Fibroblast of skin of left quadriceps (primary cell): Measurements from ENCODE around the gene DOCK7.
"Not testable (repeated sequence)": the region's sequence is repeated elsewhere in the genome, so short reads cannot be mapped to it uniquely, and the experiment has no call there.

ENCODE experiments used
- DNase-seq, 2 experiments: peaks; one replicate each; pipeline ENCODE4 v3.0.0-alpha.2; 2013; ENCODE audit warnings: low read depth in 2 of 2

DOCK7 gene

GRCh38 chr1:62687903-62688686, at the start of gene DOCK7:
Gene DOCK7 (minus strand): TSS chr1:62688386. CDS start chr1:62688264, 122 bp downstream.
- peak in 1 of 2 experiments; percentile 52 for DNase-seq

DNA sequence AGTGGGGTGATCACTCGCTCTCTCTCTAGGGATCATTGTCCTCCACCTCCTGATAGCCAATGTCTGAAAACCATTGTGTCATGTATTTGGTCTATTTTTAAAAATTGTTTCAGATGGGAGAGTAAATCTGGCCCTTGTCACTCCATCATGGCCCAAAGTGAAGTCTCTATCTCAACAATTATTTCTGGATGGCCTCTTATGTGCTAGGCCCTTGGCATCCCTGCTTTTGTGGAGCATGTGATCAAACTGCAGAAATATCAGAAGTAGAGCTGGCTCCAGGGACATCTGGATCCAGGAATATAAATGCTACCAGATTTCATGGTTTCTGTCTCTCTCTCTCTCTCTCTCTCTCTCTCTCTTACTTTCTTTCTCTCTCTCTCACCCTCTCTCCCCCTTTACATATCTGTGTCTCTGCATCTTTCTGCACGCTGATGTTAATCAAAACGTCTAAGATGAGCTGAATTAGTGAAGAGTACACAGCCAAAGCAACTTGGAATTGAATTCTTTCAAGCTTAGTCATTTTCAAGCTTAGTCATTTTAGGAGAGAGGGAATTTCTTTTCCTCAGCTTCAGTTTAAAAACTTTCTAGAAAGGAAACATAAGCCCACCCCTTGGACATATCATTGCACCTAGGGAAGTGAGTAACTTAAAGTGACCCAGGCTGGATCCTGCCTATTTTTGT, 47.4 kb upstream of the DOCK7 start:
- peak; percentile 90 for DNase-seq

DNA sequence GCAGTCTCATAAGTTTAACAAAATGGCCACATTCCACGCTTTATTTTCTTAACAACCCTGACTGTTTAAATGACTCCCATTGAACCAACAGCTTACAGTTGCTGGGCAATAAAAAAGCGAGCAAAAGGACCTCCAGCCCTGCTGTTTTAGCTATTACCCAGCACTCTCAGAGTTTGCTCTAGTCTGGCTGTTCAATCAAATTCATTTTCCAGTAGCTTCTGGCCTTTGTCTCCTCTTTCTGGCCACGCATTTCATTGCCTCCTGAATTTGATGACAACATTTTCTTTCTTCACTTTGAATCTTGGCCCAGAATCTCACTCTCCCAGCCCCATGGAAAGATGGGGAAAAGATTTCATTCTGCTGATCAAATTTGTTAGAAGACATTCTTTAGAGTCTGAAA, 44.1 kb upstream of the DOCK7 start:
- no peak for DNase-seq

DNA sequence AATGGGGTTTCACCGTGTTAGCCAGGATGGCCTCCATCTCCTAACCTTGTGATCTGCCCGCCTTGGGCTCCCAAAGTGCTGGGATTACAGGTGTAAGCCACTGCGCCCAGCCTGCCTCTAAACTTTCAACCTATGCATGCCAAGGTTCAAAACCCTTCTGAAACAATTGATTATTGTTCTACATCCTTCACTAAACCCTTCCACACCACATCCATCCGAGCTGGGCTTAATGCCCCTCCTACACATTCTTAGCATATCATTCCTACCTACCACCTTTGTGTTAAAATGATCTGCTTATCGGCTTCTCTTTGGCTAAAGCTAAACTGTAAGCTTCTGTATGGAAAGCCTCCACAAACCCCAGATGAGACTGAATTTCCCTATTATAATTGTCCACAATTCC, 40.8 kb upstream of the DOCK7 start:
- DNase-seq, result no peak

GRCh38 chr1:62727656-62728407, 39.6 kb upstream of the DOCK7 start:
- DNase-seq, result no peak

- DNase-seq, result no peak
These were observed 37.8 kb upstream of the DOCK7 start for GRCh38 chr1:62726011-62726442.

GRCh38 chr1:62725255-62725654, 37.1 kb upstream of the DOCK7 start:
- DNase-seq, result peak in 1 of 2 experiments; percentile 39

DNA sequence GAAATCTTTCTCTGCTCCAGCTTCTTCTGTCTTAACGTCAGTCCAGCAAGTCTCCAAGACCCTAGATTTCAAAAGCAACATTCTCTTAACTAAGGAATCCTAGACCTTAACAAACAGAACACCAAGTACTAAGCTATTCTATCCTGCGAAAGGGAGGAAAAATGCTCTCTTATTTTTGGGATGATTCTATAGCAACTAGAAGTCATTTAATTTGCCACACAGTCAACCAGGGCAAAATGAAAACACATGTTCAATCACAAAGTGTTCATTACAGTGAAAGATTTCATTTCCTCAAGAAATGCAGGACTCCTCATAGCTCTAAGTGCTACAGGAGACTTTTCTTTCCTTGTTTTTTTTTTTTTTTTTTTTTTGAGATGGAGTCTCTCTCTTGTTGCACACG, 36.2 kb upstream of the DOCK7 start:
- peak in 1 of 2 experiments; percentile 28 for DNase-seq

DNA sequence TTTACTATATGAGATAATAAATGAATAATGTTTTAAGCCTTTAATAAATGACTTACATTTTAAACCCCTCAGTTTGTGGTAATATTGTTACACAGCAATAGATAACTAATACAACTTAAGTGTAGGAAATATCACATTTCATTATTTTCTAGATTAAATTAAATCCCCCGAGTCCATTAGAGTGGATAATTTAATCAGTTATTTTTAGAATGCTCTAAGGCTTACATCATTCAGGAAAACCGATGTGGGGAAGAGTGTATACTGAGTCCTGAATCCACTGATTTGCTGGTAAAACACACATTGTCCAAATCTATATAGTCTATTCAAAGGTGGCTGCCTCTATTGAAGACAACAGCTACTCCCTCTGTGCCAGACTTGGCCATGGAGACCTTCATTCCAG, 35.7 kb upstream of the DOCK7 start:
- DNase-seq, result no peak

- no peak for DNase-seq
These were observed 34.6 kb upstream of the DOCK7 start for GRCh38 chr1:62722796-62723195.

DNA sequence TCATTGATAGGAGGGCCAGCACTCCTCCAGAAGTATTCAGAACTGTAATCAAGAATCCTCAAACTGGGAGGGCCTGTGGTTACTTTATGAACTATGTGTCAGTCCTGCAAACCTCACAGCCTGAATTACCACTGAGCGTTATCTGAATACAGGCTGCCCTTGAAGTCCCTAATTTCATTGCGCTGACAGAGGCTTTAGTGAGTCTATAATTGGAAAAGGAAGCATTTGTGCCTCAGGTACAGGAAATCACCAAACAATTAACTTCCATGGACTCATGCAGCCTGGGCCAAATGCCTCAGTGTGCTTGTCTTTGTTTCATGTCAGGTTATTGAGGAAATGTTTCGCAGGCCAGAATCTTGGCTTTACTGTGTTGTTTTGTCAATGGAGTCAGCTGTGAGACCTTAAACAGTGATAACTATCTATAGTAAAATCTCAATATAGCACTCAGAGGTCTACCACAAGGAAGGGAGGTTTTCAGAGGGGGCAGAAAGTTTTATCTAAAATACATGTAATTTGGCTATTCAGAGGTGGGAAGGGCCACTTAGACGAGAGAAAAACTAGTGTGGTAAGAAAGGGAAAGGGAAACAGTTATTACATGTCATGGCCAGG, 32.9 kb upstream of the DOCK7 start:
- DNase-seq, result no peak

DNA sequence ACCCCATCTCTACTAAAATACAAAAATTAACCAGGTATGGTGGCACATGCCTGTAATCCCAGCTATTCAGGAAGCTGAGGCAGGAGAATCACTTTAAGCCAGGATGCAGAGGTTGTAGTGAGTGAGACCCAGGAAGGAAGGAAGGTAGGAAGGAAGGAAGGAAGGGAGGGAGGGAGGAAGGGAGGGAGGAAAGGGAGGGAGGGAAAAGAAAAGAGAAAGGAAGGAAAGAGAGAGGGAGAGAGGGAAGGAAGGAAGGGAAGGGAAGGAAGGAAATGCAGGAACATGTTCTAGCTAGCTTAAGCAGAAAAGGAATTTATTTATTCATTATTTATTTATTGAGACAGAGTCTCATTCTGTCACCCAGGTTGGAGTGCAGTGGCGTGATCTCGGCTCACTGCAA, 30.2 kb upstream of the DOCK7 start:
- not testable (repeated sequence) for DNase-seq

DNA sequence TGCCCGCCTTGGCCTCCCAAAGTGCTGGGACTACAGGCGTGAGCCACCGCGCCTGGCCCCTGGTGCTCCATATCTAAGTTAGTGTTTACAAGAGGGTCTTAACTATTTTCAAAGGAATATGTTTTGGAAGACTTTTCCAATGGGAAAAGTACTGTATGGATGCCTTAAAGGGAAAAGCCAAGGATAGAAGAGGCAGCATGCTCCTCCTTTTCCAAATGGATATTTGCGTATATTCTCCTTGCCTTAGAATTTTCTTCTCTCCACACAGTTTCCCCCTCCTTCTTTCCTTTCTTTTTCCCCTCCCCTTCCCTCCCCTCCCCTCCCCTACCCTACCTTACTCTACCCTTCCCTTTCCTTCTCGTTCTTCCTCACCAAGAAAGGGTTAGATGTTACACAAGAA, 29.3 kb upstream of the DOCK7 start:
- no peak for DNase-seq

- DNase-seq, result no peak
These were observed 28.2 kb upstream of the DOCK7 start for GRCh38 chr1:62716397-62716796.

- DNase-seq, result no peak
These were observed 24.4 kb upstream of the DOCK7 start for GRCh38 chr1:62712336-62713243.

- DNase-seq, result no peak
These were observed 19.5 kb upstream of the DOCK7 start for GRCh38 chr1:62707744-62708120.

- DNase-seq, result no peak
These were observed 19.0 kb upstream of the DOCK7 start for GRCh38 chr1:62706985-62707743.

DNA sequence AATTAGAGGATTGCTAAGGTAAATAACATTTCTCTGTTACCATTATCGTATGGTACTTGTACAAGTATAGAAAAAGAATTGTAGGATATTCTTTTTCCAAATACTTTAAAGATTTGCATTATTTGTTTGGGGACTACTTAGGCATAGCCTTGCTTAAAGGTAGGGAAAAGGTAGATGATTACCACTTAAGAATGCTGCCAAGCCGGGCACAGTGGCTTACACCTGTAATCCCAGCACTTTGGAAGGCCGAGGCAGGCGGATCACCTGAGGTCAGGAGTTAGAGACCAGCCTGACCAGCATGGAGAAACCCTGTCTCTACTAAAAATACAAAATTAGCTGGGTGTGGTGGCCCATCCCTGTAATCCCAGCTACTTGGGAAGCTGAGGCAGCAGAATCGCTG, 10.0 kb upstream of the DOCK7 start:
- not testable (repeated sequence) for DNase-seq

DNA sequence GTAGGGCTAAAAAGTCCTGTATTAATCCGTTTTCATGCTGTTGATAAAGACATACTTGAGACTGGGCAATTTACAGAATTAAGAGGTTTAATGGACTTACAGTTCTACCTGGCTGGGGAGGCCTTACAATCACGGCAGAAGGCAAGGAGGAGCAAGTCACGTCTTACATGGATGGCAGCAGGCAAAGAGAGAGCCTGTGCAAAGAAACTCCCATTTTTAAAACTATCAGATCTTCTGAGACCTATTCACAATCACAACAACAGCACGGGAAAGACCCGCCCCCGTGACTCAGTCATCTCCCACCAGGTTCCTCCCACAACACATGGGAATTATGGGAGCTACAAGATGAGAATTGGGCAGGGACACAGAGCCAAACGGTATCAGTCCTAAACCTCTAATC, 6.3 kb upstream of the DOCK7 start:
- not testable (repeated sequence) for DNase-seq

- no peak for DNase-seq
These were observed 4.9 kb upstream of the DOCK7 start for GRCh38 chr1:62693123-62693522.
